Suprapubic skin (tissue), 3 donors: ENCODE measurements around the gene MYO10.

Experiments
- POLR2A ChIP-seq, 2 donors: fragments of 450-650 bp; IDR thresholded peaks; one replicate each; pipeline ENCODE4 v1.6.1; 2017; ENCODE audit warnings: antibody characterized with exemption in 2 of 2, mild to moderate bottlenecking in 2 of 2, moderate library complexity in 2 of 2
- TF ChIP-seq, protein P1 (sequence below), 2 donors: fragments of 200-600 bp in 1 of 2; fragments of 450-650 bp in 1 of 2; sonication (generic) in 1 of 2; IDR thresholded peaks; one replicate each; pipeline ENCODE4 v1.5.1; 2016 to 2019; ENCODE audit warnings: antibody characterized with exemption in 2 of 2, mild to moderate bottlenecking in 1 of 2, moderate library complexity in 1 of 2

- no peak for TF ChIP-seq POLR2A (IDR thresholded peaks at IDR 0.05)
- TF ChIP-seq, protein P1, sequence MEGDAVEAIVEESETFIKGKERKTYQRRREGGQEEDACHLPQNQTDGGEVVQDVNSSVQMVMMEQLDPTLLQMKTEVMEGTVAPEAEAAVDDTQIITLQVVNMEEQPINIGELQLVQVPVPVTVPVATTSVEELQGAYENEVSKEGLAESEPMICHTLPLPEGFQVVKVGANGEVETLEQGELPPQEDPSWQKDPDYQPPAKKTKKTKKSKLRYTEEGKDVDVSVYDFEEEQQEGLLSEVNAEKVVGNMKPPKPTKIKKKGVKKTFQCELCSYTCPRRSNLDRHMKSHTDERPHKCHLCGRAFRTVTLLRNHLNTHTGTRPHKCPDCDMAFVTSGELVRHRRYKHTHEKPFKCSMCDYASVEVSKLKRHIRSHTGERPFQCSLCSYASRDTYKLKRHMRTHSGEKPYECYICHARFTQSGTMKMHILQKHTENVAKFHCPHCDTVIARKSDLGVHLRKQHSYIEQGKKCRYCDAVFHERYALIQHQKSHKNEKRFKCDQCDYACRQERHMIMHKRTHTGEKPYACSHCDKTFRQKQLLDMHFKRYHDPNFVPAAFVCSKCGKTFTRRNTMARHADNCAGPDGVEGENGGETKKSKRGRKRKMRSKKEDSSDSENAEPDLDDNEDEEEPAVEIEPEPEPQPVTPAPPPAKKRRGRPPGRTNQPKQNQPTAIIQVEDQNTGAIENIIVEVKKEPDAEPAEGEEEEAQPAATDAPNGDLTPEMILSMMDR (IDR thresholded peaks at IDR 0.05): no peak
Observed at GRCh38 chr5:16628376-16628775, 307.7 kb downstream of the MYO10 start.
